OCI-LY3 (cell line): ENCODE measurements around the gene ST8SIA2.

Experiments used
- EZH2phosphoT487 ChIP-seq: fragments of 200-600 bp; shearing (Covaris generic); IDR thresholded peaks from 2 replicates; pipeline ENCODE4 v1.6.1; 2018; ENCODE audit warnings: antibody characterized with exemption, mixed run types, low read depth
- TF ChIP-seq, protein P1 (sequence below): fragments of 200-600, 300-600 bp; sonication (generic); IDR thresholded peaks from 2 replicates; pipeline ENCODE4 v1.5.1; 2014; ENCODE audit warnings: antibody characterized with exemption, low read length, low read depth

- TF ChIP-seq, protein P1, sequence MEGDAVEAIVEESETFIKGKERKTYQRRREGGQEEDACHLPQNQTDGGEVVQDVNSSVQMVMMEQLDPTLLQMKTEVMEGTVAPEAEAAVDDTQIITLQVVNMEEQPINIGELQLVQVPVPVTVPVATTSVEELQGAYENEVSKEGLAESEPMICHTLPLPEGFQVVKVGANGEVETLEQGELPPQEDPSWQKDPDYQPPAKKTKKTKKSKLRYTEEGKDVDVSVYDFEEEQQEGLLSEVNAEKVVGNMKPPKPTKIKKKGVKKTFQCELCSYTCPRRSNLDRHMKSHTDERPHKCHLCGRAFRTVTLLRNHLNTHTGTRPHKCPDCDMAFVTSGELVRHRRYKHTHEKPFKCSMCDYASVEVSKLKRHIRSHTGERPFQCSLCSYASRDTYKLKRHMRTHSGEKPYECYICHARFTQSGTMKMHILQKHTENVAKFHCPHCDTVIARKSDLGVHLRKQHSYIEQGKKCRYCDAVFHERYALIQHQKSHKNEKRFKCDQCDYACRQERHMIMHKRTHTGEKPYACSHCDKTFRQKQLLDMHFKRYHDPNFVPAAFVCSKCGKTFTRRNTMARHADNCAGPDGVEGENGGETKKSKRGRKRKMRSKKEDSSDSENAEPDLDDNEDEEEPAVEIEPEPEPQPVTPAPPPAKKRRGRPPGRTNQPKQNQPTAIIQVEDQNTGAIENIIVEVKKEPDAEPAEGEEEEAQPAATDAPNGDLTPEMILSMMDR: no peak
- TF ChIP-seq EZH2phosphoT487: no peak
Measured at GRCh38 chr15:92393980-92394308, 263 bp downstream of the ST8SIA2 start.
